Measurements from ENCODE around the gene DLX2. TPM values are rescaled to one million over a fixed set of nuclear protein-coding genes. Genes with fewer than 3 reads are reported as not detected.

DLX2 gene
- total and polyA plus RNA-seq, 2 of the 13 experiments (the other 11 are each of a cell fraction or from before 2014, with no cell fraction given): 0.07 to 0.15 TPM

- TF ChIP-seq REST (IDR thresholded peaks at IDR 0.05; ENCODE audit: borderline replicate concordance in 1 of 2, low read depth in 1 of 2, low read length in 2 of 2): no peak
- TF ChIP-seq BCL6 (CRISPR knock-in tag; IDR thresholded peaks at IDR 0.05): peak; percentile 57
- TF ChIP-seq CBX2 (IDR thresholded peaks at IDR 0.05; ENCODE audit: low read depth, low read length): no peak
- peak; percentile 94; the same call in 1 of the 2 replicates for TF ChIP-seq CBX2 (CRISPR knock-in tag; IDR thresholded peaks at IDR 0.05; ENCODE audit: low read depth)
- peak; percentile 60; the same call in 1 of the 2 replicates for TF ChIP-seq ZNF253 (CRISPR knock-in tag; IDR thresholded peaks at IDR 0.05; ENCODE audit: borderline replicate concordance)
- peak; percentile 93 for TF ChIP-seq ERF (CRISPR knock-in tag; IDR thresholded peaks at IDR 0.05)
- TF ChIP-seq ZNF713 (CRISPR knock-in tag; IDR thresholded peaks at IDR 0.05): no peak
- peak; percentile 75 for TF ChIP-seq ZNF263 (CRISPR knock-in tag; IDR thresholded peaks at IDR 0.05)
- peak; percentile 42; the same call in 1 of the 2 replicates for TF ChIP-seq HOXA9 (CRISPR knock-in tag; IDR thresholded peaks at IDR 0.05; ENCODE audit: borderline replicate concordance)
- peak; percentile 99 for TF ChIP-seq ZNF367 (CRISPR knock-in tag; IDR thresholded peaks at IDR 0.05; ENCODE audit: borderline replicate concordance)
- no peak for TF ChIP-seq ZNF746 (CRISPR knock-in tag; IDR thresholded peaks at IDR 0.05)
- TF ChIP-seq TFDP1 (CRISPR knock-in tag; IDR thresholded peaks at IDR 0.05; ENCODE audit: borderline replicate concordance): peak; percentile 92; the same call in 1 of the 2 replicates
- TF ChIP-seq, protein P1, sequence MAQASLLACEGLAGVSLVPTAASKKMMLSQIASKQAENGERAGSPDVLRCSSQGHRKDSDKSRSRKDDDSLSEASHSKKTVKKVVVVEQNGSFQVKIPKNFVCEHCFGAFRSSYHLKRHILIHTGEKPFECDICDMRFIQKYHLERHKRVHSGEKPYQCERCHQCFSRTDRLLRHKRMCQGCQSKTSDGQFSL (CRISPR knock-in tag; IDR thresholded peaks at IDR 0.05): 0 out of 2 replicates have a peak, but pooled peaks have one; percentile 7
- peak; percentile 92; the same call in 1 of the 2 replicates for TF ChIP-seq ETS1 (CRISPR knock-in tag; IDR thresholded peaks at IDR 0.05)
- TF ChIP-seq IKZF1 (IDR thresholded peaks at IDR 0.05): no peak
- TF ChIP-seq ZNF10 (CRISPR knock-in tag; IDR thresholded peaks at IDR 0.05; ENCODE audit: borderline replicate concordance, low read depth): no peak
- peak; percentile 88 for TF ChIP-seq CHCHD3 (CRISPR knock-in tag; IDR thresholded peaks at IDR 0.05)
- TF ChIP-seq, protein P2, sequence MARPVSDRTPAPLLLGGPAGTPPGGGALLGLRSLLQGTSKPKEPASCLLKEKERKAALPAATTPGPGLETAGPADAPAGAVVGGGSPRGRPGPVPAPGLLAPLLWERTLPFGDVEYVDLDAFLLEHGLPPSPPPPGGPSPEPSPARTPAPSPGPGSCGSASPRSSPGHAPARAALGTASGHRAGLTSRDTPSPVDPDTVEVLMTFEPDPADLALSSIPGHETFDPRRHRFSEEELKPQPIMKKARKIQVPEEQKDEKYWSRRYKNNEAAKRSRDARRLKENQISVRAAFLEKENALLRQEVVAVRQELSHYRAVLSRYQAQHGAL (CRISPR knock-in tag; IDR thresholded peaks at IDR 0.05; ENCODE audit: not compliant biosample characterization): peak; percentile 43
- peak; percentile 81 for TF ChIP-seq TP53 (CRISPR knock-in tag; conservative IDR thresholded peaks at IDR 0.05)
- 0 out of 2 replicates have a peak, but pooled peaks have one; percentile 82 for TF ChIP-seq ATAD3A (CRISPR knock-in tag; IDR thresholded peaks at IDR 0.05)
- no peak for TF ChIP-seq ZNF296 (CRISPR knock-in tag; conservative IDR thresholded peaks at IDR 0.05)
- TF ChIP-seq RXRA (CRISPR knock-in tag; IDR thresholded peaks at IDR 0.05): peak; percentile 35; the same call in 1 of the 2 replicates
These were observed at the start of gene DLX2 (continued) for GRCh38 chr2:172102391-172103359.
